ENCODE results near the gene SEMA5A. TPM values are rescaled to one million over a fixed set of nuclear protein-coding genes. Genes with fewer than 3 reads are reported as not detected.

The SEMA5A gene
- total RNA-seq, 4 donors from 2014 or later = 2.4 to 129 (median 10.0) TPM

GRCh38 chr5:9549941-9550340 is 4.1 kb upstream of the SEMA5A start:
- TF ChIP-seq CTCF (IDR thresholded peaks at IDR 0.05) = no peak
- no peak for TF ChIP-seq POLR2A (IDR thresholded peaks at IDR 0.05)
- intact Hi-C loops (cut with DNase I; ENCODE audit: low total_unique reads) = no loop called here
- H3K4me3 ChIP-seq = no peak overlapping the region
- no peaks in the 10 kb centered on the region for H3K27me3 ChIP-seq
- H3K36me3 ChIP-seq = no peaks in the 10 kb centered on the region
- H3K27ac ChIP-seq = no peak overlapping the region
- no peak for DNase-seq
- H3K4me1 ChIP-seq = peaks cover 0 to 8% of the 10 kb centered on the region in 2 donors
- no peaks in the 10 kb centered on the region for H3K9me3 ChIP-seq

DNA sequence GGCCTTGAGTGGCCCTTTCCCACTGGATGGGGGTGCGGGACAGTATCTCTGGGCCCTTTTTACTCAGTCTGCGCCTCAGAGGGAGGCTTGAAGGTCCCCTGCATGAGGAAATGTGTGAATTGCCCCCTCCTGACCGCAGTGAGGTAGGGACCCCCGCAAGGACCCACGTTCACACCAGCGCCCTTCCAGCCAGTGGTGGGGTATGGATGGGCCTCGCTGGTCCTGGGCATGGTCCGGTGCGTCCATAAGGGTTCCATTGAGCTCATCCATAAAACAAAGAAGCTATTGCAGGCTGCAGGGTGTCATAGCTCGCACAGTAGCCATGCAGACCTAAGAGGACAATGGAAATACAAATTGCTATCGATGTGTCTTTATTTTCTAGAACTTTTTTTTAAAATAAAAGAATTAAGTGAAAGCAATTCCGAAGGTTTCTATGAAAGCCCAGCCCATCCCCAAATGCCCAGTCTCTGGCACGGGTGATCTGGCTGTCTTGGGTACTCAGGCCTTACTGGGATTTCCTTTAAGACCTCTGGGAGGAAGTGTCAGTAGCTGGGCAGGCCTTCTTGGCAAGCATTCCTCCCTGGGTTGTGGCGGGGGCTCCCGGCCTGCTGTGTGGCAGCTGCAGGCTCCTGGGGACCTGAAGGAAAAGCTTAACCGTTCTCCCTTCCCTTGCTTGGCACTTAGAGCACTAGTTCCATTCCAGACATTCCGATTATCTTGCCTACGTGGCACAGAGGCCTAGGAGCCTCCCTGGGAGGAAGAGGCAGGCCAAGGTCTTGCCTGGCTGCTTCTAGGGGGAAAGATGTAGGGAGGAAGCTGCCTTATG is 1.5 kb upstream of the SEMA5A start:
- Histone ChIP-seq H3K4me3 (peak overlapping the region; percentile 73 to 75), H3K36me3 (no peaks in the 10 kb centered on the region), H3K9me3 (no peaks in the 10 kb centered on the region), H3K27ac (peak overlapping the region; percentile 91 to 94), H3K27me3 (no peaks in the 10 kb centered on the region), H3K4me1 (peaks cover 0 to 10% of the 10 kb centered on the region in 2 donors)
- no peak for DNase-seq
- intact Hi-C loops (cut with DNase I; ENCODE audit: low total_unique reads) = no loop called here
- no peak for TF ChIP-seq POLR2A (IDR thresholded peaks at IDR 0.05)
- no peak for TF ChIP-seq CTCF (IDR thresholded peaks at IDR 0.05)

DNA sequence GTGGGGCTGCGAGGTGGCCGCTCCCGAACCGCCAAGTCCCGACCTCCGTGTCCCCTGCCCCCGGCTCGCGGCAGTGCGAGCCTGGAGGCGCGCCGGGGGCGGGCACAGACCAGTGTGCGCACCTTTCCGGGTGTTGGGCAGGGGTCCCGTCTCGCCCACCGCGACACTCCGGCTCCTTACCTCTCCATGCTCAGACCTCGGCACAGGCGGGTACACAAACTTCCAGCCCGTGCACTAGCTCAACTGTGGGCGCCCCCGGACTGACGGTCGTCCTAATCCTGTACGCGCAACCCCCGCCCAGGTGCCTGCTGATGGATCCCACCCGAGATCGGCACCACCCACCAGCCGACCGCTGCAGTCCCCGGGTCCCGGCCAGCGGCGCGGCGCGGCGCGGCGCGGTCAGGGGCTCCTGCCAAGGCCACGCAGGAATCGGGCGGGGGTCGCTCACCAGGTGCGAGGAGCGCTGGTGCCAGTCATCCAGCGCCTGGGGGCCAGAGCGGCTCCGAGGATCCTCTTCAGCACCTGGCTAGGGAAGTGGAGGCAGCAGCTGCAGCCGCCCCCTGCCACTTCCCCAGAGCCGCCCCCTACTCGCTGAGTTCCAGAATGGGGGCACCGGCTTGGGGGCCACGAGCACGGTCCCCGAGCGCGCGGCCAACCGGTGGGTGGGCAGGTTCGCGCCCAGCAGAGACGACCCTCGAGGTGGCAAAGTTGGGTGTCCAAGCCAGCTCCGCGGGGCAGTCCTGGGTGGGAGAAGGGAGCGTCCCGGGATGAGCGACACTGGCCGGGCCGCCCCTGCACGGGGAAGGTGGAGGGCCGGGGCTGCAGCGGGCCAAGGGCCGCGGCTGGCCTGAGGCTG is 511 bp downstream of the SEMA5A start:
- peak; percentile 23 to 27 for DNase-seq

GRCh38 chr5:9544502-9545135 is 1.3 kb downstream of the SEMA5A start:
- Histone ChIP-seq H3K36me3 (no peaks in the 10 kb centered on the region), H3K27ac (peak overlapping the region; percentile 91 to 94), H3K4me3 (peak overlapping the region; percentile 73 to 75), H3K4me1 (peaks cover 0 to 10% of the 10 kb centered on the region in 2 donors), H3K27me3 (no peaks in the 10 kb centered on the region), H3K9me3 (no peaks in the 10 kb centered on the region)
- DNase-seq = peak; percentile 82 to 85
- TF ChIP-seq CTCF (IDR thresholded peaks at IDR 0.05) (peak; percentile 72 to 95 (median 94)), POLR2A (IDR thresholded peaks at IDR 0.05) (peak in 1 of 2 donors; percentile 42)
- intact Hi-C loops (cut with DNase I; ENCODE audit: low total_unique reads) = no loop called here

More for the DNA sequence above, 511 bp downstream of the SEMA5A start:
- Histone ChIP-seq H3K4me1 (peaks cover 0 to 10% of the 10 kb centered on the region in 2 donors), H3K4me3 (peak overlapping the region; percentile 73 to 75), H3K27me3 (no peaks in the 10 kb centered on the region), H3K27ac (peak overlapping the region; percentile 91 to 94), H3K9me3 (no peaks in the 10 kb centered on the region), H3K36me3 (no peaks in the 10 kb centered on the region)
- intact Hi-C loops (cut with DNase I; ENCODE audit: low total_unique reads) = no loop called here
- TF ChIP-seq CTCF (IDR thresholded peaks at IDR 0.05) (no peak), POLR2A (IDR thresholded peaks at IDR 0.05) (no peak)

Measured in uterus (tissue), 4 donors.